ENCODE measurements around the gene GNG13. TPM values are rescaled to one million over a fixed set of nuclear protein-coding genes. Genes with fewer than 3 reads are reported as not detected.

The GNG13 gene
- not detected in 2 replicates for total RNA-seq (2021)
- long read RNA-seq, result 0 reads

GRCh38 chr16:799948-800833, at the start of gene GNG13:
Gene GNG13, minus strand, starts transcription at chr16:800734. Its CDS starts 1,657 bp downstream, at chr16:799077.
- Histone ChIP-seq H4K5ac (ENCODE audit: insufficient read length, low read depth, low read length) (no peak within 1 kb of the TSS), H4K20me1 (ENCODE audit: control insufficient read depth, insufficient read depth, insufficient read length) (no peaks in the 10 kb centered on the region), H2BK12ac (ENCODE audit: insufficient read length, low read depth, low read length) (no peak within 1 kb of the TSS), H3K18ac (ENCODE audit: insufficient read length, low read depth, low read length) (no peak within 1 kb of the TSS), H3K4me2 (ENCODE audit: insufficient read depth, insufficient read length, low read length) (peak within 1 kb of the TSS; percentile 41), H2BK120ac (ENCODE audit: low read depth, low read length, poor library complexity, severe bottlenecking) (no peak within 1 kb of the TSS), H3K56ac (ENCODE audit: insufficient read length, low read depth, low read length) (no peak within 1 kb of the TSS), H2AFZ (ENCODE audit: low read length) (no peak within 1 kb of the TSS), H2AK5ac (ENCODE audit: insufficient read length, low read length) (no peak within 1 kb of the TSS), H3K9ac (ENCODE audit: extremely low read depth, insufficient read length, low read length) (no peak within 1 kb of the TSS), H3K14ac (ENCODE audit: insufficient read depth, low read length) (no peak within 1 kb of the TSS), H3K27ac (ENCODE audit: insufficient read length, low read depth, low read length) (no peak within 1 kb of the TSS), H3K4me1 (ENCODE audit: insufficient read depth, low read length) (no peaks in the 10 kb centered on the region), H4K91ac (ENCODE audit: insufficient read length, low read depth, low read length) (no peak within 1 kb of the TSS), H3T11ph (ENCODE audit: low read length) (no peak within 1 kb of the TSS), H3K23ac (ENCODE audit: insufficient read length, low read depth, low read length) (no peak within 1 kb of the TSS), H3K79me1 (ENCODE audit: insufficient read depth, low read depth, low read length, poor library complexity, severe bottlenecking) (no peaks in the 10 kb centered on the region), H4K8ac (replicated peaks; ENCODE audit: insufficient read length, low read depth, low read length) (no peak within 1 kb of the TSS), H3K4ac (ENCODE audit: low read depth, low read length) (no peak within 1 kb of the TSS), H2BK5ac (ENCODE audit: insufficient read length, low read length) (no peak within 1 kb of the TSS), H3K27me3 (ENCODE audit: insufficient read depth, low read length) (peaks cover 5% of the 10 kb centered on the region; the same call in 1 of the 2 replicates), H3K23me2 (ENCODE audit: insufficient read length, low read depth, low read length, poor library complexity, severe bottlenecking) (peaks cover 4% of the 10 kb centered on the region), H3K79me2 (ENCODE audit: insufficient read depth, low read length) (no peaks in the 10 kb centered on the region), H2BK15ac (ENCODE audit: low read depth, low read length) (no peak within 1 kb of the TSS), H3K9me3 (ENCODE audit: control insufficient read depth, low read depth, low read length) (no peaks in the 10 kb centered on the region), H2BK20ac (ENCODE audit: low read depth, low read length, poor library complexity, severe bottlenecking) (no peak within 1 kb of the TSS)
- Mint-ChIP-seq H3K27ac (no peak within 1 kb of the TSS), H3K27me3 (ENCODE audit: low read depth) (peaks cover 57% of the 10 kb centered on the region), H3K36me3 (ENCODE audit: insufficient read depth in 1 of 3, low read depth in 3 of 3) (peaks cover 13 to 26% (median 21%) of the 10 kb centered on the region in 3 experiments; a peak in 6 of 7 replicates), H3K4me3 (peak within 1 kb of the TSS in 1 of 2 experiments; percentile 44; a peak in 1 of 5 replicates), H3K9me3 (peaks cover 0 to 3% of the 10 kb centered on the region in 2 experiments; a peak in 1 of 5 replicates), H3K4me1 (no peaks in the 10 kb centered on the region)
- peak; percentile 74 for DNase-seq
- no CpG with 5 or more reads among the region's 57 CpGs for WGBS (ENCODE audit: extremely low coverage, insufficient read length, low lambda C conversion rate)
- no peak for TF ChIP-seq CTCF (conservative IDR thresholded peaks at IDR 0.05)
